EH (cell line): Measurements from ENCODE around the gene ZNF576.
"Not testable (repeated sequence)": the region's sequence is repeated elsewhere in the genome, so short reads cannot be mapped to it uniquely, and the experiment has no call there.

Source experiments
- DNase-seq: peaks from one replicate; pipeline ENCODE4 v3.0.0-alpha.2; 2015; ENCODE audit warnings: low read depth

The ZNF576 gene

GRCh38 chr19:43575156-43575950, 21.0 kb upstream of the ZNF576 start, which contains the start of the genes PINLYP and XRCC1:
PINLYP (plus strand) TSS chr19:43575801; CDS start chr19:43577192, 1,391 bp downstream.
XRCC1 (minus strand) TSS chr19:43575527; CDS start chr19:43575458, 69 bp downstream.
- peak; percentile 99 for DNase-seq

- DNase-seq = no peak
These were observed 20.2 kb upstream of the ZNF576 start for GRCh38 chr19:43575955-43576878.

- DNase-seq = no peak
These were observed 17.6 kb upstream of the ZNF576 start for GRCh38 chr19:43578787-43579186.

- DNase-seq = no peak
These were observed 14.9 kb upstream of the ZNF576 start for GRCh38 chr19:43581467-43581866.

- no peak for DNase-seq
These were observed 13.9 kb upstream of the ZNF576 start for GRCh38 chr19:43582495-43582894.

- no peak for DNase-seq
These were observed 11.9 kb upstream of the ZNF576 start for GRCh38 chr19:43584484-43584883.

GRCh38 chr19:43586346-43586745, 10.0 kb upstream of the ZNF576 start:
- no peak for DNase-seq

- DNase-seq = not testable (repeated sequence)
These were observed 9.4 kb upstream of the ZNF576 start for GRCh38 chr19:43587029-43587428.

GRCh38 chr19:43589277-43589676, 7.1 kb upstream of the ZNF576 start:
- DNase-seq = no peak

GRCh38 chr19:43589678-43590077, 6.7 kb upstream of the ZNF576 start:
- no peak for DNase-seq

- DNase-seq = no peak
These were observed 4.3 kb upstream of the ZNF576 start for GRCh38 chr19:43591904-43592772.

GRCh38 chr19:43592800-43593350, 3.5 kb upstream of the ZNF576 start:
- no peak for DNase-seq

GRCh38 chr19:43594081-43594697, 2.2 kb upstream of the ZNF576 start:
- DNase-seq = no peak

- DNase-seq = peak; percentile 65
These were observed 1.4 kb upstream of the ZNF576 start for GRCh38 chr19:43594710-43595604.

- no peak for DNase-seq
These were observed 793 bp upstream of the ZNF576 start for GRCh38 chr19:43595605-43595998.

- peak; percentile 24 for DNase-seq
These were observed 557 bp downstream of the ZNF576 start for GRCh38 chr19:43596842-43597461.

- no peak for DNase-seq
These were observed 1.5 kb downstream of the ZNF576 start for GRCh38 chr19:43597876-43598275.

GRCh38 chr19:43598445-43599240, 2.2 kb downstream of the ZNF576 start:
- no peak for DNase-seq
